ENCODE data around the gene ADAM17.
A peak's percentile ranks its signal among the peaks of the same experiment; 100 is the strongest.

ADAM17 gene

GRCh38 chr2:9549420-9549819 is 6.2 kb downstream of the ADAM17 start:
- H3K27ac ChIP-seq (ENCODE audit: low read depth, low read length) = no peak overlapping the region
- H4K8ac ChIP-seq (ENCODE audit: low read depth, low read length) = no peak overlapping the region
- H3K9ac ChIP-seq (ENCODE audit: low read length) = no peak overlapping the region
- no CpG with 5 or more reads among the region's 9 CpGs for WGBS (ENCODE audit: extremely low coverage, insufficient coverage, low lambda C conversion rate)
- no peak for DNase-seq
- H3K4ac ChIP-seq (ENCODE audit: low read depth, low read length) = no peak overlapping the region
- no peak overlapping the region for H3K18ac ChIP-seq (ENCODE audit: low read length)
- H3K79me1 ChIP-seq (ENCODE audit: low read length) = peaks cover 9% of the 10 kb centered on the region
- no peaks in the 10 kb centered on the region for H3K36me3 ChIP-seq (ENCODE audit: control insufficient read depth, insufficient read depth, low read length)
- no peaks in the 10 kb centered on the region for H3K4me1 ChIP-seq (ENCODE audit: control insufficient read depth, low read depth, low read length)
- H2BK120ac ChIP-seq (ENCODE audit: low read depth, low read length) = no peak overlapping the region
- no peak overlapping the region for H2BK5ac ChIP-seq (ENCODE audit: low read length)
- H2AK5ac ChIP-seq (ENCODE audit: low read length) = no peak overlapping the region
- H3K23ac ChIP-seq (ENCODE audit: low read length) = no peak overlapping the region
- no peak overlapping the region for H3K56ac ChIP-seq (ENCODE audit: low read length)
- H3K4me2 ChIP-seq (ENCODE audit: low read length) = no peak overlapping the region
- no peak overlapping the region for H3K4me3 ChIP-seq (ENCODE audit: low read length)
- no peaks in the 10 kb centered on the region for H3K27me3 ChIP-seq (ENCODE audit: insufficient read depth, low read length, poor library complexity)
- H2BK15ac ChIP-seq (replicated peaks; ENCODE audit: low read depth) = no peak overlapping the region
- no peak overlapping the region for H4K5ac ChIP-seq (ENCODE audit: low read length)
- H3K79me2 ChIP-seq (ENCODE audit: control insufficient read depth, insufficient read depth, low read length) = peaks cover 45% of the 10 kb centered on the region

GRCh38 chr2:9548506-9548905 is 7.1 kb downstream of the ADAM17 start:
- Histone ChIP-seq H3K27ac (ENCODE audit: low read depth, low read length) (no peak overlapping the region), H4K5ac (ENCODE audit: low read length) (no peak overlapping the region), H3K27me3 (ENCODE audit: insufficient read depth, low read length, poor library complexity) (no peaks in the 10 kb centered on the region), H3K79me2 (ENCODE audit: control insufficient read depth, insufficient read depth, low read length) (peaks cover 40% of the 10 kb centered on the region), H3K56ac (ENCODE audit: low read length) (no peak overlapping the region), H3K9ac (ENCODE audit: low read length) (no peak overlapping the region), H3K4ac (ENCODE audit: low read depth, low read length) (no peak overlapping the region), H3K79me1 (ENCODE audit: low read length) (peaks cover 12% of the 10 kb centered on the region), H3K4me3 (ENCODE audit: low read length) (no peak overlapping the region), H3K4me2 (ENCODE audit: low read length) (no peak overlapping the region), H3K18ac (ENCODE audit: low read length) (no peak overlapping the region), H2AK5ac (ENCODE audit: low read length) (no peak overlapping the region), H4K8ac (ENCODE audit: low read depth, low read length) (no peak overlapping the region), H3K4me1 (ENCODE audit: control insufficient read depth, low read depth, low read length) (no peaks in the 10 kb centered on the region), H3K36me3 (ENCODE audit: control insufficient read depth, insufficient read depth, low read length) (no peaks in the 10 kb centered on the region), H3K23ac (ENCODE audit: low read length) (no peak overlapping the region), H2BK120ac (ENCODE audit: low read depth, low read length) (no peak overlapping the region), H2BK5ac (ENCODE audit: low read length) (no peak overlapping the region), H2BK15ac (replicated peaks; ENCODE audit: low read depth) (no peak overlapping the region)
- WGBS (ENCODE audit: extremely low coverage, insufficient coverage, low lambda C conversion rate) = no CpG with 5 or more reads among the region's 2 CpGs
- no peak for DNase-seq

GRCh38 chr2:9547262-9547991 is 8.2 kb downstream of the ADAM17 start:
- no peak overlapping the region for H4K8ac ChIP-seq (ENCODE audit: low read depth, low read length)
- H3K4ac ChIP-seq (ENCODE audit: low read depth, low read length) = no peak overlapping the region
- no peak overlapping the region for H2AK5ac ChIP-seq (ENCODE audit: low read length)
- no peak overlapping the region for H2BK120ac ChIP-seq (ENCODE audit: low read depth, low read length)
- peak; percentile 40 for DNase-seq
- no peaks in the 10 kb centered on the region for H3K27me3 ChIP-seq (ENCODE audit: insufficient read depth, low read length, poor library complexity)
- H2BK15ac ChIP-seq (replicated peaks; ENCODE audit: low read depth) = no peak overlapping the region
- H3K4me1 ChIP-seq (ENCODE audit: control insufficient read depth, low read depth, low read length) = no peaks in the 10 kb centered on the region
- H3K56ac ChIP-seq (ENCODE audit: low read length) = no peak overlapping the region
- no peak overlapping the region for H4K5ac ChIP-seq (ENCODE audit: low read length)
- H3K4me3 ChIP-seq (ENCODE audit: low read length) = no peak overlapping the region
- peaks cover 13% of the 10 kb centered on the region for H3K79me1 ChIP-seq (ENCODE audit: low read length)
- H3K79me2 ChIP-seq (ENCODE audit: control insufficient read depth, insufficient read depth, low read length) = peaks cover 36% of the 10 kb centered on the region
- no CpG with 5 or more reads among the region's 5 CpGs for WGBS (ENCODE audit: extremely low coverage, insufficient coverage, low lambda C conversion rate)
- H3K18ac ChIP-seq (ENCODE audit: low read length) = no peak overlapping the region
- H3K27ac ChIP-seq (ENCODE audit: low read depth, low read length) = no peak overlapping the region
- H2BK5ac ChIP-seq (ENCODE audit: low read length) = no peak overlapping the region
- no peak overlapping the region for H3K9ac ChIP-seq (ENCODE audit: low read length)
- no peaks in the 10 kb centered on the region for H3K36me3 ChIP-seq (ENCODE audit: control insufficient read depth, insufficient read depth, low read length)
- H3K23ac ChIP-seq (ENCODE audit: low read length) = no peak overlapping the region
- H3K4me2 ChIP-seq (ENCODE audit: low read length) = no peak overlapping the region

GRCh38 chr2:9545502-9545901 is 10.1 kb downstream of the ADAM17 start:
- Histone ChIP-seq H2AK5ac (ENCODE audit: low read length) (no peak overlapping the region), H2BK120ac (ENCODE audit: low read depth, low read length) (no peak overlapping the region), H3K27me3 (ENCODE audit: insufficient read depth, low read length, poor library complexity) (no peaks in the 10 kb centered on the region), H3K18ac (ENCODE audit: low read length) (no peak overlapping the region), H3K36me3 (ENCODE audit: control insufficient read depth, insufficient read depth, low read length) (no peaks in the 10 kb centered on the region), H3K27ac (ENCODE audit: low read depth, low read length) (no peak overlapping the region), H2BK5ac (ENCODE audit: low read length) (no peak overlapping the region), H2BK15ac (replicated peaks; ENCODE audit: low read depth) (no peak overlapping the region), H4K5ac (ENCODE audit: low read length) (no peak overlapping the region), H3K79me2 (ENCODE audit: control insufficient read depth, insufficient read depth, low read length) (peaks cover 24% of the 10 kb centered on the region), H3K9ac (ENCODE audit: low read length) (no peak overlapping the region), H3K4me2 (ENCODE audit: low read length) (no peak overlapping the region), H3K23ac (ENCODE audit: low read length) (no peak overlapping the region), H3K4ac (ENCODE audit: low read depth, low read length) (no peak overlapping the region), H3K79me1 (ENCODE audit: low read length) (peaks cover 13% of the 10 kb centered on the region), H4K8ac (ENCODE audit: low read depth, low read length) (no peak overlapping the region), H3K56ac (ENCODE audit: low read length) (no peak overlapping the region), H3K4me3 (ENCODE audit: low read length) (no peak overlapping the region), H3K4me1 (ENCODE audit: control insufficient read depth, low read depth, low read length) (no peaks in the 10 kb centered on the region)
- WGBS (ENCODE audit: extremely low coverage, insufficient coverage, low lambda C conversion rate) = no CpG with 5 or more reads among the region's 5 CpGs
- no peak for DNase-seq

GRCh38 chr2:9543557-9543956 is 12.1 kb downstream of the ADAM17 start:
- H3K79me2 ChIP-seq (ENCODE audit: control insufficient read depth, insufficient read depth, low read length) = peaks cover 14% of the 10 kb centered on the region
- H3K4me3 ChIP-seq (ENCODE audit: low read length) = no peak overlapping the region
- H2AK5ac ChIP-seq (ENCODE audit: low read length) = no peak overlapping the region
- no peak overlapping the region for H3K27ac ChIP-seq (ENCODE audit: low read depth, low read length)
- H2BK5ac ChIP-seq (ENCODE audit: low read length) = no peak overlapping the region
- no peak overlapping the region for H2BK120ac ChIP-seq (ENCODE audit: low read depth, low read length)
- no peak overlapping the region for H3K23ac ChIP-seq (ENCODE audit: low read length)
- H3K4ac ChIP-seq (ENCODE audit: low read depth, low read length) = no peak overlapping the region
- no peaks in the 10 kb centered on the region for H3K4me1 ChIP-seq (ENCODE audit: control insufficient read depth, low read depth, low read length)
- H2BK15ac ChIP-seq (replicated peaks; ENCODE audit: low read depth) = no peak overlapping the region
- no peaks in the 10 kb centered on the region for H3K36me3 ChIP-seq (ENCODE audit: control insufficient read depth, insufficient read depth, low read length)
- H3K27me3 ChIP-seq (ENCODE audit: insufficient read depth, low read length, poor library complexity) = no peaks in the 10 kb centered on the region
- no peak overlapping the region for H4K8ac ChIP-seq (ENCODE audit: low read depth, low read length)
- H3K56ac ChIP-seq (ENCODE audit: low read length) = no peak overlapping the region
- WGBS (ENCODE audit: extremely low coverage, insufficient coverage, low lambda C conversion rate) = no CpG with 5 or more reads among the region's 1 CpG
- no peak overlapping the region for H3K18ac ChIP-seq (ENCODE audit: low read length)
- no peak overlapping the region for H3K4me2 ChIP-seq (ENCODE audit: low read length)
- DNase-seq = no peak
- peaks cover 8% of the 10 kb centered on the region for H3K79me1 ChIP-seq (ENCODE audit: low read length)
- H4K5ac ChIP-seq (ENCODE audit: low read length) = no peak overlapping the region
- H3K9ac ChIP-seq (ENCODE audit: low read length) = no peak overlapping the region

DNA sequence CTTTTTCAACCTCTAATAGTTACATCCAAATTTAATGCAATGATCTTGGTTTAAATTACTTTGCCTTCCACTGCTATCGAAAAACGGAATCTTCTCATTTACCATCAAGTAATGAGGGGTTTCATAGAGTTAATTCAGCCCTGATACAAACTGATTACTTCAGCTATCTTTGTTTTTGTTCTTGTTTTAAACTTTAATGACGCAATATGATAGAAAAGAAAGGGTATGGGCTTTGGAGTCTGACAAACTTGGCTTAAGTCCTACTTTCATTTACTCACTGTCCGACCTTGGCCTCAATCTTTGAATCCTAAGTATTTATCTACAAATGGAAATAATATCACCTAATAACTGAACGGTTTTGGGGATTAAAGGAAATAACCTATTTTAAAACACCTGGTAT is 16.1 kb downstream of the ADAM17 start:
- Histone ChIP-seq H3K79me1 (ENCODE audit: low read length) (peaks cover 6% of the 10 kb centered on the region), H3K4me1 (ENCODE audit: control insufficient read depth, low read depth, low read length) (no peaks in the 10 kb centered on the region), H3K23ac (ENCODE audit: low read length) (no peak overlapping the region), H2BK120ac (ENCODE audit: low read depth, low read length) (no peak overlapping the region), H2AK5ac (ENCODE audit: low read length) (no peak overlapping the region), H3K4ac (ENCODE audit: low read depth, low read length) (no peak overlapping the region), H3K4me2 (ENCODE audit: low read length) (no peak overlapping the region), H3K56ac (ENCODE audit: low read length) (no peak overlapping the region), H2BK15ac (replicated peaks; ENCODE audit: low read depth) (no peak overlapping the region), H4K5ac (ENCODE audit: low read length) (no peak overlapping the region), H3K36me3 (ENCODE audit: control insufficient read depth, insufficient read depth, low read length) (no peaks in the 10 kb centered on the region), H3K79me2 (ENCODE audit: control insufficient read depth, insufficient read depth, low read length) (peaks cover 4% of the 10 kb centered on the region), H3K18ac (ENCODE audit: low read length) (no peak overlapping the region), H3K27me3 (ENCODE audit: insufficient read depth, low read length, poor library complexity) (no peaks in the 10 kb centered on the region), H2BK5ac (ENCODE audit: low read length) (no peak overlapping the region), H3K27ac (ENCODE audit: low read depth, low read length) (no peak overlapping the region), H3K4me3 (ENCODE audit: low read length) (no peak overlapping the region), H3K9ac (ENCODE audit: low read length) (no peak overlapping the region), H4K8ac (ENCODE audit: low read depth, low read length) (no peak overlapping the region)
- no CpG with 5 or more reads among the region's 5 CpGs for WGBS (ENCODE audit: extremely low coverage, insufficient coverage, low lambda C conversion rate)
- no peak for DNase-seq

Measured in mesendoderm (in vitro differentiated cells).